Retinal pigment epithelial cell (primary cell): ENCODE data around the gene CCDC112.
A peak's percentile ranks its signal among the peaks of the same experiment; 100 is the strongest.
"Not testable (repeated sequence)": the region's sequence is repeated elsewhere in the genome, so short reads cannot be mapped to it uniquely, and the experiment has no call there.

Experiments used
- DNase-seq: peaks from one replicate; pipeline ENCODE4 v3.0.0-alpha.2; 2010; ENCODE audit warnings: low read depth
- H3K4me3 ChIP-seq: 2 replicates; pipeline ENCODE4 v1.5.1; 2011; ENCODE audit warnings: mild to moderate bottlenecking, low read length, control low read depth, moderate library complexity
- TF ChIP-seq, protein P1 (sequence below): conservative IDR thresholded peaks from 2 replicates; pipeline ENCODE4 v1.5.1; 2011; ENCODE audit warnings: low read depth, low read length, control low read depth, inconsistent platforms

Gene CCDC112

DNA sequence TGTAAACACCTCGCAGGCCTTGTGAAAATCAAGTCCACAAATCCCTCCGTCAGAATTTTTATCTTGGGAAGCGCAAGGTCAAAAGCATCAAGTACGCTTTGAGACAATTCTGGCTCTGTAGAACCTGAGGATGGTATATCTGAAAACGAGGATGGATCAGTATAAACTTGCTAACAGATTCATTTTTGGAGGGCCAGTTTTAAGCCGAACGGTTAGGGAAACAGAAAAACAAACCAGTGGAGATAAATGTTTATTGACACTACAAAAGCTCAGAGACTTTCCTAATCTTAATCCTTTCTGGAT lies 33.4 kb downstream of the CCDC112 start:
- DNase-seq, result no peak
- TF ChIP-seq, protein P1, sequence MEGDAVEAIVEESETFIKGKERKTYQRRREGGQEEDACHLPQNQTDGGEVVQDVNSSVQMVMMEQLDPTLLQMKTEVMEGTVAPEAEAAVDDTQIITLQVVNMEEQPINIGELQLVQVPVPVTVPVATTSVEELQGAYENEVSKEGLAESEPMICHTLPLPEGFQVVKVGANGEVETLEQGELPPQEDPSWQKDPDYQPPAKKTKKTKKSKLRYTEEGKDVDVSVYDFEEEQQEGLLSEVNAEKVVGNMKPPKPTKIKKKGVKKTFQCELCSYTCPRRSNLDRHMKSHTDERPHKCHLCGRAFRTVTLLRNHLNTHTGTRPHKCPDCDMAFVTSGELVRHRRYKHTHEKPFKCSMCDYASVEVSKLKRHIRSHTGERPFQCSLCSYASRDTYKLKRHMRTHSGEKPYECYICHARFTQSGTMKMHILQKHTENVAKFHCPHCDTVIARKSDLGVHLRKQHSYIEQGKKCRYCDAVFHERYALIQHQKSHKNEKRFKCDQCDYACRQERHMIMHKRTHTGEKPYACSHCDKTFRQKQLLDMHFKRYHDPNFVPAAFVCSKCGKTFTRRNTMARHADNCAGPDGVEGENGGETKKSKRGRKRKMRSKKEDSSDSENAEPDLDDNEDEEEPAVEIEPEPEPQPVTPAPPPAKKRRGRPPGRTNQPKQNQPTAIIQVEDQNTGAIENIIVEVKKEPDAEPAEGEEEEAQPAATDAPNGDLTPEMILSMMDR, result no peak
- H3K4me3 ChIP-seq, result peak overlapping the region; percentile 90

GRCh38 chr5:115262321-115263077 lies 34.0 kb downstream of the CCDC112 start, which contains the start of gene PGGT1B:
TSS of gene PGGT1B (minus strand) at chr5:115262877. CDS start at chr5:115262851, 26 bp downstream.
- peak within 1 kb of the TSS; percentile 90 for H3K4me3 ChIP-seq
- DNase-seq, result no peak
- TF ChIP-seq, protein P1, result no peak

GRCh38 chr5:115262011-115262320 lies 34.5 kb downstream of the CCDC112 start:
- TF ChIP-seq, protein P1, result no peak
- DNase-seq, result no peak
- peak overlapping the region; percentile 90 for H3K4me3 ChIP-seq

GRCh38 chr5:115260248-115260647 lies 36.2 kb downstream of the CCDC112 start:
- DNase-seq, result no peak
- TF ChIP-seq, protein P1, result no peak
- H3K4me3 ChIP-seq, result no peak overlapping the region

- no peak overlapping the region for H3K4me3 ChIP-seq
- DNase-seq, result no peak
- TF ChIP-seq, protein P1, result no peak
Measured at GRCh38 chr5:115257981-115258380, 38.5 kb downstream of the CCDC112 start.

GRCh38 chr5:115249379-115249778 lies 47.1 kb downstream of the CCDC112 start:
- not testable (repeated sequence) for DNase-seq, H3K4me3 ChIP-seq

- H3K4me3 ChIP-seq, result no peak overlapping the region
- DNase-seq, result no peak
- TF ChIP-seq, protein P1, result peak; percentile 64
Measured at GRCh38 chr5:115246361-115246991, 50.0 kb downstream of the CCDC112 start.
